MCF 10A (cell line): ENCODE results near the gene SPATA1. TPM values are rescaled to one million over a fixed set of nuclear protein-coding genes. Genes with fewer than 3 reads are reported as not detected.

Experiments used
- BruUV-seq: library from RNA; stranded (reverse); fragments of 400-500 nt; replicated peaks from 2 replicates; lab custom pipeline; 2021; lab: Mats Ljungman, UMichigan
- CTCF ChIA-PET: fragments of 300-600 bp; sonication (Branson Sonifier 250); formaldehyde crosslinking; extraction: SDS; loops from one replicate; lab custom pipeline; 2021; ENCODE audit warnings: antibody characterized with exemption, inconsistent platforms; lab: Yijun Ruan, JAX
- POLR2A ChIA-PET: fragments of 300-600, 350-650 bp; sonication (Branson Sonifier 250); formaldehyde crosslinking; extraction: SDS; loops from one replicate; lab custom pipeline; 2020; ENCODE audit warnings: antibody characterized with exemption, inconsistent platforms; lab: Yijun Ruan, JAX
- DNase-seq: peaks from one replicate; pipeline ENCODE4 v3.0.0-alpha.2; 2018; ENCODE audit not compliant: unreplicated experiment
- H3K27ac Mint-ChIP-seq: one replicate; pipeline ENCODE4 v1.8.0; 2022; ENCODE audit warnings: mild to moderate bottlenecking, low read depth, mixed read lengths; ENCODE audit not compliant: unreplicated experiment
- H3K27me3 Mint-ChIP-seq: one replicate; pipeline ENCODE4 v1.8.0; 2022; ENCODE audit warnings: mixed read lengths; ENCODE audit not compliant: insufficient read depth, unreplicated experiment
- H3K36me3 Mint-ChIP-seq: one replicate; pipeline ENCODE4 v1.8.0; 2022; ENCODE audit warnings: mild to moderate bottlenecking, moderate library complexity, mixed read lengths; ENCODE audit not compliant: insufficient read depth, unreplicated experiment
- H3K4me1 Mint-ChIP-seq: one replicate; pipeline ENCODE4 v1.8.0; 2022; ENCODE audit warnings: mixed read lengths; ENCODE audit not compliant: insufficient read depth, unreplicated experiment
- H3K4me3 Mint-ChIP-seq: one replicate; pipeline ENCODE4 v1.8.0; 2022; ENCODE audit warnings: mild to moderate bottlenecking, moderate library complexity, mixed read lengths; ENCODE audit not compliant: unreplicated experiment
- H3K9me3 Mint-ChIP-seq: one replicate; pipeline ENCODE4 v1.8.0; 2022; ENCODE audit warnings: mixed read lengths; ENCODE audit not compliant: unreplicated experiment
- intact Hi-C: fragments of 100-400 bp; cut with micrococcal nuclease; formaldehyde crosslinking; loops from 2 replicates; pipeline ENCODE4 v1.14.1; 2022
- total RNA-seq: library from RNA; stranded (reverse); gene quantifications from 2 replicates; pipeline ENCODE4 v1.2.3, GENCODE V29; 2022
- TF ChIP-seq, protein P1 (sequence below): fragments of 200-600 bp; IDR thresholded peaks from one replicate; pipeline ENCODE4 v1.8.0; 2022; ENCODE audit warnings: antibody characterized with exemption, mild to moderate bottlenecking; ENCODE audit not compliant: unreplicated experiment

The SPATA1 gene
- total RNA-seq, 1 experiment from 2014 or later: 1.0 TPM

DNA sequence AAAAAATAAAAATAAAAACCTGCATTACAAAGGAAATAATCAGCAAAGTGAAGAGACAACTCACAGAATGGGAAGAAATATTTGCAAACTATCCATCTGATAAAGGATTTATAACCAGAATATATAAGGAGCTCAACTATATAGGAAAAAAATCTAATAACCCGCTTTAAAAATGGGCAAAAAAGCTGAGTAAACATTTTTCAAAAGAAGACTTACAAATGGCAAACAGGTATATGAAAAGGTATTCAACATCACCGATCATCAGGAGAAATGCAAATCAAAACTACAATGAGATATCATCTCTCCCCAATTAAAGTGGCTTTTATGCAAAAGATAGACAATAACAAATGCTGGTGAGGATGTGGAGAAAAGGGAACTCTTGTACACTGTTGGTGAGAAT is 4.0 kb downstream of the SPATA1 start:
- TF ChIP-seq, protein P1, sequence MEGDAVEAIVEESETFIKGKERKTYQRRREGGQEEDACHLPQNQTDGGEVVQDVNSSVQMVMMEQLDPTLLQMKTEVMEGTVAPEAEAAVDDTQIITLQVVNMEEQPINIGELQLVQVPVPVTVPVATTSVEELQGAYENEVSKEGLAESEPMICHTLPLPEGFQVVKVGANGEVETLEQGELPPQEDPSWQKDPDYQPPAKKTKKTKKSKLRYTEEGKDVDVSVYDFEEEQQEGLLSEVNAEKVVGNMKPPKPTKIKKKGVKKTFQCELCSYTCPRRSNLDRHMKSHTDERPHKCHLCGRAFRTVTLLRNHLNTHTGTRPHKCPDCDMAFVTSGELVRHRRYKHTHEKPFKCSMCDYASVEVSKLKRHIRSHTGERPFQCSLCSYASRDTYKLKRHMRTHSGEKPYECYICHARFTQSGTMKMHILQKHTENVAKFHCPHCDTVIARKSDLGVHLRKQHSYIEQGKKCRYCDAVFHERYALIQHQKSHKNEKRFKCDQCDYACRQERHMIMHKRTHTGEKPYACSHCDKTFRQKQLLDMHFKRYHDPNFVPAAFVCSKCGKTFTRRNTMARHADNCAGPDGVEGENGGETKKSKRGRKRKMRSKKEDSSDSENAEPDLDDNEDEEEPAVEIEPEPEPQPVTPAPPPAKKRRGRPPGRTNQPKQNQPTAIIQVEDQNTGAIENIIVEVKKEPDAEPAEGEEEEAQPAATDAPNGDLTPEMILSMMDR: no peak

DNA sequence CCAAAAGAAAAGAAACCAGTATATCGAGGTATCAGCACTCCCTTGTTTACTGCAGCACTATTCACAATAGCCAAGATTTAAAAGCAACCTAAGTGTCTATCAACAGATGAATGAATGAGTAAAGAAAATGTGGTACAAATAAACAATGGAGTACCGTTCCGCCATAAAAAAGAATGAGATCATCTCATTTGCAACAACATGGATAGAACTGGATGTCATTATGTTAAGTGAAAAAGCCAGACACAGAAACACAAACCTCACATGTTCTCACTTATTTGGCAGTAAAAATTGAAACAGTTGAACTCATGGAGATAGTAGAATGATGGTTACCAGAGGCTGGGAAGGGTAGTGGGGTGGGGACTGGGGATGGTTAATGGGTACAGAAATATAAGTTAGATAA is 4.5 kb downstream of the SPATA1 start:
- no peaks in the 10 kb centered on the region for H3K4me1 Mint-ChIP-seq
- intact Hi-C loops: no loop called here
- no peak overlapping the region for H3K27ac Mint-ChIP-seq
- no peaks in the 10 kb centered on the region for H3K36me3 Mint-ChIP-seq
- no TSS peak for BruUV-seq
- ChIA-PET CTCF (no interaction called here), POLR2A (interaction anchor here (2.4 kb wide), 1 partner anchor 31 kb away, joined by 11 read pairs; the partner anchor contains the start of gene RPF1)
- H3K27me3 Mint-ChIP-seq: no peaks in the 10 kb centered on the region
- H3K4me3 Mint-ChIP-seq: no peak overlapping the region
- TF ChIP-seq, protein P1: no peak
- H3K9me3 Mint-ChIP-seq: peaks cover 9% of the 10 kb centered on the region
- no peak for DNase-seq

More for the DNA sequence above, 4.0 kb downstream of the SPATA1 start:
- Mint-ChIP-seq H3K27ac (no peak overlapping the region), H3K27me3 (no peaks in the 10 kb centered on the region), H3K9me3 (peaks cover 9% of the 10 kb centered on the region), H3K4me1 (no peaks in the 10 kb centered on the region), H3K36me3 (peaks cover 5% of the 10 kb centered on the region), H3K4me3 (no peak overlapping the region)
- DNase-seq: no peak
- POLR2A ChIA-PET: interaction anchor here (2.4 kb wide), 1 partner anchor 31 kb away, joined by 11 read pairs; the partner anchor contains the start of gene RPF1
- no TSS peak for BruUV-seq
- intact Hi-C loops: no loop called here
- CTCF ChIA-PET: no interaction called here

DNA sequence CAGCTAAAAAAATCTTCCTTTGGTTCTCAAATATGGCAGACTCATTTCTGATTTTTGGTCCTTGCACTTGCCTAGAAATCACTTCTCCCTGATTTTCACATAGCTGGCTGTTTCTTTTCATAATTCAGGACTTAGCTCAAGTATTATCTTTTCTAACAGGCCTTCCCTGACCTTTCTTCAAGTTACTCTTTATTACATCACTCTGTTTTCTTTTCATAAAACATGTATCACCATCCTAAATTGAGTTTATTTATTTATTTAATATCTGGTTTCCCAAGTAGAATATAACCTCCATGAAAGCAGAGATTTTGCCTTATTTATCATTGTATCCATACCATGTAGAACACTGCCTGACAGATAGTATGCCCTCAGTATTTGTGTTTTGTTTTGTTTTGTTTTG is 18.4 kb downstream of the SPATA1 start:
- CTCF ChIA-PET: no interaction called here
- H3K4me1 Mint-ChIP-seq: no peaks in the 10 kb centered on the region
- TF ChIP-seq, protein P1: no peak

DNA sequence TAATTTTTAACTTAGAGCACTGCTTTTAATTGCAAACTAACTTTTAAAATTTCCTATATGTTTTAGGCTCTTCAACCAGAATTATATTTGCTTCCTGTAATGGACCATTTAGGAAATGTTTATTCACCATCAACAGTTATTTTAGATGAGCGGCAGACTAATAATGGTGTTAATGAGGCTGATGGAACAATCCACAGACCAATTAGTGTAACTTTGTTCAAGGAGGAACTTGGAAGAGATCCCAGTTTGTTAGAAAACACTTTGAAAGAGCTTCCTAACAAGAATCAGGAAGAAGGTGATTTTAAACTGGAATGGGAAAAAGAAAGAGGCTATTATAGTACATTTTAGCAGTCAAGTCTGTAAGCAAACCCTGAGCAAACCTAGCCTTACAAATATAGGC is 19.6 kb downstream of the SPATA1 start:
- no TSS peak for BruUV-seq
- intact Hi-C loops: no loop called here
- Mint-ChIP-seq H3K27me3 (no peaks in the 10 kb centered on the region), H3K4me3 (no peak overlapping the region), H3K27ac (no peak overlapping the region), H3K36me3 (peaks cover 13% of the 10 kb centered on the region), H3K9me3 (peaks cover 7% of the 10 kb centered on the region), H3K4me1 (no peaks in the 10 kb centered on the region)
- ChIA-PET POLR2A (interaction anchor here (0.8 to 2.1 kb wide), 2 partner anchors 19 to 163 kb away, joined by 3 to 5 read pairs; partner anchors contain the start of genes GNG5 and SPATA1), CTCF (interaction anchor here (0.6 to 1.2 kb wide), 2 partner anchors 43 to 228 kb away, joined by 3 read pairs; no protein-coding TSS in a partner anchor)
- no peak for DNase-seq
- TF ChIP-seq, protein P1: no peak

More for the DNA sequence above, 18.4 kb downstream of the SPATA1 start:
- POLR2A ChIA-PET: interaction anchor here (0.7 to 2.1 kb wide), 3 partner anchors 12 to 950 kb away, joined by 3 to 5 read pairs (median 4); partner anchors contain the start of genes GNG5 and SPATA1
- peaks cover 7% of the 10 kb centered on the region for H3K9me3 Mint-ChIP-seq
- H3K4me3 Mint-ChIP-seq: no peak overlapping the region
- H3K27me3 Mint-ChIP-seq: no peaks in the 10 kb centered on the region
- intact Hi-C loops: no loop called here
- peaks cover 13% of the 10 kb centered on the region for H3K36me3 Mint-ChIP-seq
- DNase-seq: no peak
- H3K27ac Mint-ChIP-seq: peak overlapping the region; percentile 64
- no TSS peak for BruUV-seq
